ENCODE data around the gene RAPGEF4.

DNA sequence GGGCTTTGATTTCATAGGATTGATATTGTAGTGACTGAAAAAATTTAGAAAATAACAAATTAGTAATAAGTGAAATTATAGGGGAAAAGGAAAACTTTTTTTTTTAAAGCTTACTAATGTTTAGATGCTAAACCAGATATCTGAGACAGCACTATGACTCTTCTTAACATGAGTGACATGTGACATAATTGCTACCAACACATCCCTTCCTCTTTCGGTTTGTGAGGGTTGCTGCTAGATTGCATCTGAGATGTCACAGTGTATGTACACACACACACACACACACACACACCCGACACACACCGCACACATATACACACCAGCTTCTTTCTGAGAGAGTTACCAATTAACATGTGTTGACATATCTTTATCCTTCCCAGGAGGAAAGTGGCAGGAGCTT lies 18.0 kb downstream of the RAPGEF4 start:
- TF ChIP-seq, protein P1, sequence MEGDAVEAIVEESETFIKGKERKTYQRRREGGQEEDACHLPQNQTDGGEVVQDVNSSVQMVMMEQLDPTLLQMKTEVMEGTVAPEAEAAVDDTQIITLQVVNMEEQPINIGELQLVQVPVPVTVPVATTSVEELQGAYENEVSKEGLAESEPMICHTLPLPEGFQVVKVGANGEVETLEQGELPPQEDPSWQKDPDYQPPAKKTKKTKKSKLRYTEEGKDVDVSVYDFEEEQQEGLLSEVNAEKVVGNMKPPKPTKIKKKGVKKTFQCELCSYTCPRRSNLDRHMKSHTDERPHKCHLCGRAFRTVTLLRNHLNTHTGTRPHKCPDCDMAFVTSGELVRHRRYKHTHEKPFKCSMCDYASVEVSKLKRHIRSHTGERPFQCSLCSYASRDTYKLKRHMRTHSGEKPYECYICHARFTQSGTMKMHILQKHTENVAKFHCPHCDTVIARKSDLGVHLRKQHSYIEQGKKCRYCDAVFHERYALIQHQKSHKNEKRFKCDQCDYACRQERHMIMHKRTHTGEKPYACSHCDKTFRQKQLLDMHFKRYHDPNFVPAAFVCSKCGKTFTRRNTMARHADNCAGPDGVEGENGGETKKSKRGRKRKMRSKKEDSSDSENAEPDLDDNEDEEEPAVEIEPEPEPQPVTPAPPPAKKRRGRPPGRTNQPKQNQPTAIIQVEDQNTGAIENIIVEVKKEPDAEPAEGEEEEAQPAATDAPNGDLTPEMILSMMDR (conservative IDR thresholded peaks at IDR 0.05; ENCODE audit: low read length), result no peak
- TF ChIP-seq EZH2phosphoT487 (IDR thresholded peaks at IDR 0.05; ENCODE audit: borderline replicate concordance), result no peak
